ENCODE data around the gene DNAJB5.

DNAJB5 gene

GRCh38 chr9:34961574-34962490 is 27.7 kb upstream of the DNAJB5 start:
- H3K9ac ChIP-seq, result no peak overlapping the region
- H3K36me3 ChIP-seq (ENCODE audit: insufficient read depth), result no peaks in the 10 kb centered on the region
- H2AFZ ChIP-seq (ENCODE audit: low read depth), result no peak overlapping the region
- no peak for TF ChIP-seq CTCF (conservative IDR thresholded peaks at IDR 0.05; ENCODE audit: low read depth, low read length)
- H3K27ac ChIP-seq, result no peak overlapping the region
- H3K79me2 ChIP-seq (ENCODE audit: insufficient read depth, low read depth), result no peaks in the 10 kb centered on the region
- no peaks in the 10 kb centered on the region for H3K4me1 ChIP-seq (ENCODE audit: low read depth, poor library complexity, severe bottlenecking)
- H3K4me3 ChIP-seq (IDR thresholded peaks at IDR 0.05; ENCODE audit: insufficient read depth, low read depth, low read length), result no peak overlapping the region
- H3K27me3 ChIP-seq (ENCODE audit: insufficient read depth, low read depth), result no peaks in the 10 kb centered on the region
- no peak overlapping the region for H3K4me2 ChIP-seq
- H4K20me1 ChIP-seq (ENCODE audit: insufficient read depth), result no peaks in the 10 kb centered on the region

- Histone ChIP-seq H3K36me3 (ENCODE audit: insufficient read depth) (no peaks in the 10 kb centered on the region), H3K27ac (no peak overlapping the region), H3K4me1 (ENCODE audit: low read depth, poor library complexity, severe bottlenecking) (no peaks in the 10 kb centered on the region), H3K9ac (no peak overlapping the region), H2AFZ (ENCODE audit: low read depth) (no peak overlapping the region), H3K27me3 (ENCODE audit: insufficient read depth, low read depth) (no peaks in the 10 kb centered on the region), H4K20me1 (ENCODE audit: insufficient read depth) (no peaks in the 10 kb centered on the region), H3K4me3 (IDR thresholded peaks at IDR 0.05; ENCODE audit: insufficient read depth, low read depth, low read length) (no peak overlapping the region), H3K4me2 (no peak overlapping the region), H3K79me2 (ENCODE audit: insufficient read depth, low read depth) (no peaks in the 10 kb centered on the region)
- no peak for TF ChIP-seq CTCF (conservative IDR thresholded peaks at IDR 0.05; ENCODE audit: low read depth, low read length)
These were observed 27.0 kb upstream of the DNAJB5 start for GRCh38 chr9:34962546-34962945.

- Histone ChIP-seq H3K27me3 (ENCODE audit: insufficient read depth, low read depth) (no peaks in the 10 kb centered on the region), H2AFZ (ENCODE audit: low read depth) (no peak overlapping the region)
These were observed 26.0 kb upstream of the DNAJB5 start for GRCh38 chr9:34963552-34963951.

GRCh38 chr9:34964458-34964857 is 25.1 kb upstream of the DNAJB5 start:
- Histone ChIP-seq H3K79me2 (ENCODE audit: insufficient read depth, low read depth) (no peaks in the 10 kb centered on the region), H3K36me3 (ENCODE audit: insufficient read depth) (no peaks in the 10 kb centered on the region), H3K4me1 (ENCODE audit: low read depth, poor library complexity, severe bottlenecking) (no peaks in the 10 kb centered on the region), H3K9ac (no peak overlapping the region), H4K20me1 (ENCODE audit: insufficient read depth) (no peaks in the 10 kb centered on the region), H3K27me3 (ENCODE audit: insufficient read depth, low read depth) (no peaks in the 10 kb centered on the region), H2AFZ (ENCODE audit: low read depth) (no peak overlapping the region), H3K27ac (no peak overlapping the region), H3K4me3 (IDR thresholded peaks at IDR 0.05; ENCODE audit: insufficient read depth, low read depth, low read length) (no peak overlapping the region), H3K4me2 (no peak overlapping the region)
- TF ChIP-seq CTCF (conservative IDR thresholded peaks at IDR 0.05; ENCODE audit: low read depth, low read length), result no peak

More at GRCh38 chr9:34963552-34963951, 26.0 kb upstream of the DNAJB5 start:
- H4K20me1 ChIP-seq (ENCODE audit: insufficient read depth), result no peaks in the 10 kb centered on the region
- no peaks in the 10 kb centered on the region for H3K4me1 ChIP-seq (ENCODE audit: low read depth, poor library complexity, severe bottlenecking)
- no peaks in the 10 kb centered on the region for H3K79me2 ChIP-seq (ENCODE audit: insufficient read depth, low read depth)
- H3K36me3 ChIP-seq (ENCODE audit: insufficient read depth), result no peaks in the 10 kb centered on the region
- H3K27ac ChIP-seq, result no peak overlapping the region
- no peak overlapping the region for H3K4me3 ChIP-seq (IDR thresholded peaks at IDR 0.05; ENCODE audit: insufficient read depth, low read depth, low read length)
- no peak overlapping the region for H3K9ac ChIP-seq
- no peak for TF ChIP-seq CTCF (conservative IDR thresholded peaks at IDR 0.05; ENCODE audit: low read depth, low read length)
- H3K4me2 ChIP-seq, result no peak overlapping the region
